Measurements from ENCODE around the gene SERF2. TPM values are rescaled to one million over a fixed set of nuclear protein-coding genes. Genes with fewer than 3 reads are reported as not detected.

SERF2 gene
- total RNA-seq, 4 donors from 2014 or later: 520 to 903 (median 765) TPM

GRCh38 chr15:43772624-43773023, 19.5 kb upstream of the SERF2 start:
- no peak for TF ChIP-seq POLR2A (IDR thresholded peaks at IDR 0.05)
- TF ChIP-seq CTCF (IDR thresholded peaks at IDR 0.05): no peak
- Histone ChIP-seq H3K9me3 (no peaks in the 10 kb centered on the region), H3K36me3 (peaks cover 19 to 70% (median 37%) of the 10 kb centered on the region in 3 donors), H3K27me3 (no peaks in the 10 kb centered on the region), H3K27ac (peak overlapping the region in 3 of 4 donors; percentile 40 to 86 (median 82)), H3K4me1 (peaks cover 6 to 42% (median 20%) of the 10 kb centered on the region in 3 donors), H3K4me3 (no peak overlapping the region)
- intact Hi-C loops (cut with DNase I): no loop called here
- DNase-seq: no peak

GRCh38 chr15:43774062-43774461, 18.1 kb upstream of the SERF2 start:
- Histone ChIP-seq H3K4me1 (peaks cover 12 to 49% (median 20%) of the 10 kb centered on the region in 3 donors), H3K27ac (peak overlapping the region in 1 of 4 donors; percentile 94), H3K4me3 (no peak overlapping the region), H3K36me3 (peaks cover 19 to 56% (median 23%) of the 10 kb centered on the region in 3 donors), H3K9me3 (no peaks in the 10 kb centered on the region), H3K27me3 (no peaks in the 10 kb centered on the region)
- TF ChIP-seq CTCF (IDR thresholded peaks at IDR 0.05) (no peak), POLR2A (IDR thresholded peaks at IDR 0.05) (no peak)
- WGBS, 2 donors: 65 to 83% methylated on average over 4 of the region's 4 CpGs
- DNase-seq: no peak
- intact Hi-C loops (cut with DNase I): no loop called here

- H3K27ac ChIP-seq: peak overlapping the region; percentile 92 to 98 (median 96)
- peaks cover 11 to 42% (median 15%) of the 10 kb centered on the region in 3 donors for H3K36me3 ChIP-seq
- no CpG with 5 or more reads among the region's 1 CpG for WGBS, 2 donors
- H3K27me3 ChIP-seq: no peaks in the 10 kb centered on the region
- H3K9me3 ChIP-seq: no peaks in the 10 kb centered on the region
- intact Hi-C loops (cut with DNase I): no loop called here
- peaks cover 12 to 49% (median 20%) of the 10 kb centered on the region in 3 donors for H3K4me1 ChIP-seq
- peak overlapping the region; percentile 51 to 86 (median 72) for H3K4me3 ChIP-seq
- TF ChIP-seq CTCF (IDR thresholded peaks at IDR 0.05) (peak in 5 of 6 experiments; percentile 34 to 69 (median 46)), POLR2A (IDR thresholded peaks at IDR 0.05) (peak in 1 of 4 donors; percentile 48)
- no peak for DNase-seq
These were observed 16.6 kb upstream of the SERF2 start for GRCh38 chr15:43775411-43775965.

- H3K4me3 ChIP-seq: peak overlapping the region; percentile 51 to 86 (median 72)
- H3K36me3 ChIP-seq: peaks cover 8 to 34% (median 10%) of the 10 kb centered on the region in 3 donors
- intact Hi-C loops (cut with DNase I): no loop called here
- WGBS, 2 donors: 16 to 32% methylated on average over 12 to 13 of the region's 35 CpGs
- peak; percentile 19 for DNase-seq
- peak overlapping the region; percentile 92 to 98 (median 96) for H3K27ac ChIP-seq
- TF ChIP-seq CTCF (IDR thresholded peaks at IDR 0.05): no peak
- no peaks in the 10 kb centered on the region for H3K9me3 ChIP-seq
- peaks cover 12 to 42% (median 20%) of the 10 kb centered on the region in 3 donors for H3K4me1 ChIP-seq
- H3K27me3 ChIP-seq: no peaks in the 10 kb centered on the region
These were observed 15.9 kb upstream of the SERF2 start for GRCh38 chr15:43776101-43776717.

GRCh38 chr15:43776718-43777266, 15.3 kb upstream of the SERF2 start, which contains the start of gene ELL3:
TSS of gene ELL3 (minus strand) at chr15:43776966. CDS start at chr15:43776901, 65 bp downstream.
- TF ChIP-seq CTCF (IDR thresholded peaks at IDR 0.05): no peak
- peak in 2 of 4 donors; percentile 51 to 81 for TF ChIP-seq POLR2A (IDR thresholded peaks at IDR 0.05)
- Histone ChIP-seq H3K27me3 (no peaks in the 10 kb centered on the region), H3K9me3 (no peaks in the 10 kb centered on the region), H3K27ac (peak within 1 kb of the TSS; percentile 92 to 98 (median 96)), H3K4me3 (peak within 1 kb of the TSS; percentile 51 to 86 (median 72)), H3K4me1 (peaks cover 12 to 37% (median 17%) of the 10 kb centered on the region in 3 donors), H3K36me3 (peaks cover 8 to 29% (median 10%) of the 10 kb centered on the region in 3 donors)
- DNase-seq: no peak
- no CpG with 5 or more reads among the region's 41 CpGs for WGBS, 2 donors
- intact Hi-C loops (cut with DNase I): no loop called here
